Activated CD4-positive, CD25-positive, alpha-beta regulatory T cell treated with anti-CD3 and anti-CD28 coated beads, Interleukin-2, amount 50 U/mL, for 24 hours (primary cell): ENCODE results near the gene TAOK3.
A peak's percentile ranks its signal among the peaks of the same experiment; 100 is the strongest.

ENCODE experiments used
- ATAC-seq, 2 donors: fragments of 150-1000 bp; cut with Tn5 transposase; one replicate each; pipeline ENCODE4 v1.10.0; 2021; ENCODE audit warnings: mild to moderate bottlenecking in 1 of 2, moderate library complexity in 1 of 2

The TAOK3 gene

DNA sequence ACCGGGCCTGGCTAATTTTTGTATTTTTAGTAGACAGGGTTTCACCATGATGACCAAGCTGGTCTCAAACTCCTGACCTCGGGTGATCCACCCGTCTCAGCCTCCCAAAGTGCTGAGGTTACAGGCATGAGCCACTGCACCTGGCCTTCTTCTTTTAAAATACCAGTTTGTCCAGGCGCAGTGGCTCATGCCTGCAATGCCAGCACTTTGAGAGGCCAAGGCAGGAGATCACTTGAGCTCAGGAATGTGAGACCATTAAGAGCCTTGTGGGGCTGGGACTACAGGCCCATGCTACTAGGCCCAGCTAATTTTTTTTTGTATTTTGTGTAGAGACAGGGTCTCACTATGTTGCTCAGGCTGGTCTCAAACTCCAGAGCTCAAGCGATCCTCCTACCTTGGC is 244.8 kb downstream of the TAOK3 start:
- no peak for ATAC-seq

DNA sequence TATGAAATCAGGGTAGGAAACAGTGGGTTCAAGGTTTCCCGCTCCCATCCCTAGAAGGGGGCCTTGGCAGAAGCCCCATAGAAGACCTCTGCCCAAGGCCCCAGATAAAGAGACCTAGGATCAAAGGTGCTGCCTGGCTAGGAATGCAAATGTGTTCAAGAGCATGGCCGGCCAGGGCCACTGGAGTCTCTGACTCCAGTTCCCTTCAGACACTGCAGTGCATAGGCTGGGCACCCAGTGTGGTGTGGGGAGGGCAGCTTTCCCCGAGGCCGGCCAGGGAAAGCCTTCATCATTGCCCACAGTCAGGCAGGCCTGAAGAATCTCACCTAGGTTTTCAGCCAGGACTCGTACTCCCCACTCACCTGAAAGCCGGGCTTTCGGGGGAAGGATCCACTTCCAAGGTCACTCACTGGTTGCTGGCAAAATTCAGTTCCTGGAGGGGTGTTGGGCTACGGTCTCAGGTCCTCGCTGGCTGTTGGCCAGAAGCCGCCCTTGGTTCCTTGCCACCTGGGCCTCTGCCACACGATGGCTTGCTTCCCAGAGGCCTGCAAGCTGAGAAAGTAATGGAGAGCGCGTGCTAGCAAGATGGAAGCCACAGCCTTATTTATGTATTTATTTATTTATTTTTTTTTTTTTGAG is 246.5 kb downstream of the TAOK3 start:
- no peak for ATAC-seq

DNA sequence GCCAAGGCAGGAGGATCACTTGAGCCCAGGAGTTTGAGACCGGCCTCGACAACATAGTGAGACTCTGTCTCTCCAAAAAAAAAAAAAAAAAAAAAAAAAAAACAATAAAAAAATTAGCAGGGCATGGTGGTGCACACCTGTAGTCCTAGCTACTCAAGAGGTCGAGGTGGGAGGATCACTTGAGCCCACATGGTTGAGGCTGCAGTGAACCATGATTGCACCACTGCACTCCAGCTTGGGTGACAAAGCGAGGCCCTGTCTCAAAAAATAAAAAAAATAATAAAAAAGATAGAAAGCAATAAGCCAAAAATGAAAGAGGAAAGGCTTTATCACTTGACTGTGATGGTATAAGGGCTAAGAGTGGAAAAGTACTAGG is 247.0 kb downstream of the TAOK3 start:
- no peak for ATAC-seq

- no peak for ATAC-seq
Measured at GRCh38 chr12:118124333-118124874, 248.3 kb downstream of the TAOK3 start.

- ATAC-seq = no peak
Measured at GRCh38 chr12:118122264-118122663, 250.4 kb downstream of the TAOK3 start.

GRCh38 chr12:118120579-118121363 is 251.9 kb downstream of the TAOK3 start:
- peak; percentile 55 to 73 for ATAC-seq

DNA sequence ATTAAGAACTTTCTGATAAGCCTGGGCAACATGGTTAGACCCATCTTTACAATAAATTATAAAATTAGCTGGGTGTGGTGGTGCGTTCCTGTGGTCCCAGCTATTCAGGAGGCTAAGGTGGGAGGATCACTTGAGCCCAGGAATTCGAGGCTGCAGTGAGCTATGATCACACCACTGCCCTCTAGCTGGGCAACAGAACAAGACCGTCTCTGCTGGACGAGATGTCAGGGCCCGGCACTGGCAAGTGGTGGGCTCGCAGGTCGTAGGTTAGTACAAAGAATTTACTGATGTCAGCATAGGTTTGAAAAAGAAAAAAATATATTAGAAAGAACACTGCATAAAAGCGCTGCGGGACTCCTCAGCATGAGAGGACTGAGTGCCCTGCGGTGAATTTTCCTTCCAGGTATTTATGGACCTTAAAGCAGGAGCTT is 253.2 kb downstream of the TAOK3 start:
- no peak for ATAC-seq

GRCh38 chr12:118109088-118109487 is 263.6 kb downstream of the TAOK3 start:
- ATAC-seq = no peak

- ATAC-seq = no peak
Measured at GRCh38 chr12:118107694-118108093, 265.0 kb downstream of the TAOK3 start.

- ATAC-seq = no peak
Measured at GRCh38 chr12:118107011-118107410, 265.7 kb downstream of the TAOK3 start.

DNA sequence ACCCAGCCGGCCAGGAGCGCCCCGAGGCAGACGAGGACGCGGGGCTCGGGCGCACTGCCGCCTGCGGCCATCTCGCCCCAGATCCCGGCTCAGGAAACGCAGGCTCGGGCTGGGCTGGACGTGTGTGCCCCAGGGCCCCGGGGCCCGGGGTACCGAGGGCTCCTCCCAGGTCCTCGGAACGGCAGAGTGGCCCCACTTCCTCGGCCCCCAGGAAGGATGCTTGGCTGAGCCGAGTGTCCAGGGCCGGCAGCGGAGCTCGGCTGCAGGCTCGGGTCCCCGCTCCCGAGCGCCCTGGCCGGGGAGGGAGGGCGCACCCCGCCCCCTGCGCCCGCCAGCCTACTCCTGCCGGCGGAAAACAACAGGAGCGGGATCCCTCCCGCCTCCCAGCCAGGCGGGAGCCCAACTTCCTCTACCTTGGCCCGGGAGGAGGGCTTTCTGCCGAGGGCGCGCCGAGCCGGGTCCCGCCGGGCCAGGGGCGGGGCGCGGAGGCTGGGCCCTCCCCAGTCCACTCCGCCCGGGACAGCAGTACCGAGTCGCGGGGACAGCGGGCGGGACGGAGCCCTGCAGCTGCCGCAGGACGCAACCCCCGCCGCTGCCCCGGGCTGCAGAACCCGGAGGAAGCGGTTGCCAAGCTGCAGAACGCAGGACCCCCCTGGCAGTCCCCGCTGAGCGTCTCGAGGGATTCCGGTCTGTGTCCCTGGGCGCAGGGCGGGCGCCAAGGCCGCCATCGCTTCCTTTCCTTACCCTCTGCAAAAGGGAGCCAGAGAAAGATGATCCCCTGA is 268.9 kb downstream of the TAOK3 start, which contains the start of gene VSIG10:
Gene VSIG10, minus strand, starts transcription at position 411 of the 782 bp plus-strand sequence. Its CDS starts 340 bp downstream, at position 71.
- peak; percentile 40 to 49 for ATAC-seq

GRCh38 chr12:118103201-118103600 is 269.5 kb downstream of the TAOK3 start:
- ATAC-seq = peak in 1 of 2 donors; percentile 25

DNA sequence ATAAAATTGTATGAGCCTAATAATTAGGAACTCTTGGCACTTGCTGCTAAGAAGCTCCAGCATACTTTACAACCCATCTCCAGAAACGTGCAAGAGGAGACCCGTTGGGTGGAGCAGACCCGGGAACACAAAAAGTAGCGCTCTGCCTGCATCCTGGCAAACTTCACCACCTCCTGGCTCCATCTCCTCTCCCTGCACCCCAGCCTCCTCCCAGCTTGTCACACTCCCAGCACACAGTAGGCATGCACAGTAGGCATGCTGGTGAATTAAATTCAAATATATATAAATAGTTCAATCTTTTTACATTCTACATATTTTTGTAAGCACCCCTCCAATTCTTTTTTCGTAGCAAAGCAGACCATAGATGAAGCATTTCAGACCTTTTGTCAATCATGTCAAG is 270.1 kb downstream of the TAOK3 start:
- ATAC-seq = no peak

- ATAC-seq = no peak
Measured at GRCh38 chr12:118102070-118102469, 270.6 kb downstream of the TAOK3 start.

GRCh38 chr12:118101051-118101450 is 271.7 kb downstream of the TAOK3 start:
- no peak for ATAC-seq
